ENCODE results near the gene LIMS4.
"Not testable (repeated sequence)": the region's sequence is repeated elsewhere in the genome, so short reads cannot be mapped to it uniquely, and the experiment has no call there.

LIMS4 gene

GRCh38 chr2:110423574-110423962, 49.0 kb downstream of the LIMS4 start:
- DNase-seq (ENCODE audit: low read depth in 1 of 2, low spot score in 1 of 2); H3K27me3 ChIP-seq (ENCODE audit: insufficient read depth, poor library complexity, severe bottlenecking); H3K27ac ChIP-seq (replicated peaks); H3K4me3 ChIP-seq (replicated peaks; ENCODE audit: insufficient read depth, low read length): not testable (repeated sequence)

DNA sequence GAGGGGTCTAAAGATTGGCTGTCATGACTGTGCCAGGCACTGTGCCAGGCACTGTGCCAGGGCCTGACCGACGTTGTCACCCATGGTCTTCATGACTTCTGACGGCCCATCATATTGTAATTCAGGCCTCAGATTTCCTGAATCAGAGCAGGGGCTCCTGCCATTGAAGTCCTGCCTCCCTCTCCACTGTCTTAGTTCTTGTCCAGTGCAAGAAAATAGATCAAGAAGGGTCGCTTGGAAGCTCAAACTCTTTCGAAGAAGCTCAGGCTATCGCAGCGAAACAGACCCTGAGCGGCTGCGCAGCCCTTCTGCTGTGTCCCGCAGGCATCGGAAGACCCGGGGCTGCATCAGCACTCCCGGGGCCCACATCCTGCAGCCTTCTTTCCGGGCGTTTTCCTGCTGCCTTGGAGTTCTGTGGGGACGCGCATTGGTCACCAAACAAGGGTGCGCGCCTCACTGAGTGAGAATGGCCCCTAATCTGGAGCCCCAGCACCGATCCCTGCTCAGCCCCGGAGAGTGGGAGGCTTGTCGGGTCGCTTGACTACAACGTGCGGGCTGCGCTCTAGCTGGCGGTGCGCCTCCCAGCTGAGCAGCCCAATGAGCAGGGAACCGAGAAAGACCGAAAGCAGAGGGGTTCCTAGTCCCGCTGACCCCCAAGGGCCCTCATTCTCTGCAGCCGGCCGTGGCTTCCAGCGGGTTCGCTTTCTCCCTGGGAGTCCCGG, 49.6 kb downstream of the LIMS4 start:
- H3K27me3 ChIP-seq (ENCODE audit: insufficient read depth, poor library complexity, severe bottlenecking); H3K4me3 ChIP-seq (replicated peaks; ENCODE audit: insufficient read depth, low read length); H3K27ac ChIP-seq (replicated peaks); DNase-seq (ENCODE audit: low read depth in 1 of 2, low spot score in 1 of 2): not testable (repeated sequence)

DNA sequence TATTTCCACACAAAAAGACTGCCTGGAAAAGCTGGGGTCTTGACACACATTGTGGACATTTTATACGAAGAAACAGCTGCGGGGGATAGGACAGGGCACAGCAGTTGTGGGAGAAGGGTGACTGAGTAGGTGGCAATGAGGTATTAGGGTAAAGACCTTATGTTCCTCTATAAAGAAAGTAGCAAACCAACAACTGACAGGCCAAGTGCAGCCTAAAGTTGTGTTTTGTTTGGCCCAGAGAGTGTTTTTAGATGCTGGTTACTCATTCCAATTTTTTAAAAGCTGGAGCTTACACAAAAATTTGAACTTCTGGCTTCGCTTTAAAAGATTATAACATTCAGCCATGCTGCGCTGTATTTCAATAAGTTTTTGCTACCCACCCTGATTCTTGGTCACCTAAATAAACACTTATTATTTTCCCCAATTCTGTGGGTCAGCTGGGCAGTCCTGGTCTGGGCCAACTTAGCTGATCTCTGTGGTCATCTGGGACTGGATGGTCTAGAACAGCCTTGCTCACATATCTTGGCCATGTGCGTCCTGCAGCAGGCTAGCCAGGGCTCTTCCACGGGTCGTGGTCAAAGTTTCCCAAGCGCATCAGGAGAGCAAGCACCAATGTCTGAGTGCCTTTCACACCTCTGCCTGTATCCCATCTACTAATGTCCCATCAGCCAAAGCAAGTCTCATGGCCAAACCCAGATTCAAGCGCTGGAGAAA, 51.8 kb downstream of the LIMS4 start:
- not testable (repeated sequence) for H3K4me3 ChIP-seq (replicated peaks; ENCODE audit: insufficient read depth, low read length); DNase-seq (ENCODE audit: low read depth in 1 of 2, low spot score in 1 of 2); H3K27me3 ChIP-seq (ENCODE audit: insufficient read depth, poor library complexity, severe bottlenecking); H3K27ac ChIP-seq (replicated peaks)

DNA sequence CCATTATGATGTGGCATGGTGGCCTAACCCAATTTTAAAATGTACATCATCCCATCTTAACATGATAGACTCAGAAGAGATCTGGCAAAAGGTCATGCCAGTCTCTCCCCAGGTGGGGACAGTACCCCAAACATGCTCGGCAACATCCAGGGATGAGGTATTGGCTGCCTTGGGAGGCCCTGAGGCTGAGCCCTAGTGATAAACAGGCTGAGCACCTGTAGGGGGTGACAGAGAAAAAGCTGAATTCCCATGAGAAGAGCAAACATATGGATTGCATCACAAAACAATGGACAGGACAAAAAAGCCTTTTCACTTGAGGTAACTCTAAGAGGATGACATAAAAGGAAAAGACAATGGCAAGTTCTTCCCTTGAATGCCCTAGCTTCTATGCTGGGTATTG, 65.5 kb downstream of the LIMS4 start:
- not testable (repeated sequence) for H3K4me3 ChIP-seq (replicated peaks; ENCODE audit: insufficient read depth, low read length); H3K27me3 ChIP-seq (ENCODE audit: insufficient read depth, poor library complexity, severe bottlenecking); H3K27ac ChIP-seq (replicated peaks); DNase-seq (ENCODE audit: low read depth in 1 of 2, low spot score in 1 of 2)

GRCh38 chr2:110404988-110405387, 67.6 kb downstream of the LIMS4 start:
- H3K4me3 ChIP-seq (replicated peaks; ENCODE audit: insufficient read depth, low read length); DNase-seq (ENCODE audit: low read depth in 1 of 2, low spot score in 1 of 2); H3K27me3 ChIP-seq (ENCODE audit: insufficient read depth, poor library complexity, severe bottlenecking); H3K27ac ChIP-seq (replicated peaks): not testable (repeated sequence)

DNA sequence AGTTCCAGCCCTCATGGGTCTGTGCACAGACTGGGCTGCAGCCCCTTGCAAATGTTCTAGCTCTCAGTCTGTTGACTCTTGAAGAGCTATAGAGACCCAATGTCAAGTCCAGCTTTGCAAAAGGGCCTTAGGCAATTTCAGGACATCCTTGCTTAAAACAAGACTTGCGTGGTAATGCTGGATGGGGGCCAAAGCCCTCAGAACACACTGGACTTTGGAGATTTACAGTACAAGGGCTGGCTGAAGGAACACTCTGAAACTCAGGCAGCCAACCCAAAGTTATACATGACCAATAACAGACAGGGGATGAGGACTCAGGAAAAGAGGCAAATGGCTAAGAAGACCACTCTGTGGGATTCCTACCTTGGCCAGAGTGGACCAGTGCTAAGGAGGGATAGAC, 68.4 kb downstream of the LIMS4 start:
- DNase-seq (ENCODE audit: low read depth in 1 of 2, low spot score in 1 of 2); H3K4me3 ChIP-seq (replicated peaks; ENCODE audit: insufficient read depth, low read length); H3K27me3 ChIP-seq (ENCODE audit: insufficient read depth, poor library complexity, severe bottlenecking); H3K27ac ChIP-seq (replicated peaks): not testable (repeated sequence)

DNA sequence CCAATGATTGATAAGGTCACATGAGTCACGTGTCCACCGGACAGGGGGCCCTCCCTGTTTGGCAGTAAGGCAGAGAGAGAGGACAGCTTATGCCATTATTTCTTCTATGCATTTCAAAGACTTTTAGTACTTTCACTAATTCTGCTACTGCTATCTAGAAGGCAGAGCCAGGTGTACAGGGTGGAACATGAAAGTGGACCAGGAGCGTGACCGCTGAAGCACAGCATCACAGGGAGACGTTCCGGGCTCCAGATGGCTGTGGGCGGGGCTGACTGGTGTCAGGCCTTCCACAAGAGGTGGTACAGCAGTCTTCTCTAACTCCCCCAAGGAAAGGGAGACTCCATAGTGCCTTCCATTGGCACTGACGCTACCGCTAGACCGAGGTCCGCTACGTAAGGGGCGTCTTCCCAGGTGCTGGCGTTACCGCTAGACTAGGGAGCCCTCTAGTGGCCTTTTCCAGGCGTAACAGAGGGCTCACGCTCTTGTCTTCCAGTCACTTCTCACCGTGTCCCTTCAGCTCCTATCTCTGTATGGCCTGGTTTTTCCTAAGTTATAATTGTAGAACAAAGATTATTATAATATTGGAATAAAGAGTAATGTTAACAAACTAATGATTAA, 71.5 kb downstream of the LIMS4 start:
- not testable (repeated sequence) for DNase-seq (ENCODE audit: low read depth in 1 of 2, low spot score in 1 of 2); H3K27ac ChIP-seq (replicated peaks); H3K27me3 ChIP-seq (ENCODE audit: insufficient read depth, poor library complexity, severe bottlenecking); H3K4me3 ChIP-seq (replicated peaks; ENCODE audit: insufficient read depth, low read length)

DNA sequence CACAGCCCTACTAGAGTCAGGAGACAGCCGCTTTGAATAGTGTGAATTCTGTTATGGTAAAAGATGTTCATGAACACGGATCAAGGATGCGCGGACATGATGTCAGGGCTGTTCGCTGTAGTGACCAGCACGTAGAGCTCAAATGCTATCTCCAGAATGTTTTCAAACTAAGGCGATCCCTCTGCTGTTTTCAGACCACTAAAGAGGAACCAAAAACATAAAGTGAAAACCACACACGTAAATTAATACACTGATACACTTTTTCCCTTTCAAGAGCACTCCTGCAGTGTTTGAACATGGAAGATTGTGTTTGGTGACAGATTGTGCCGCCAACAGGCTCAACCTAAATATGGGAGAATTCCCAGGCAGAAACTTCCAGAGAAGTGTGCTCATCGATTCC, 73.2 kb downstream of the LIMS4 start:
- H3K27me3 ChIP-seq (ENCODE audit: insufficient read depth, poor library complexity, severe bottlenecking), result not testable (repeated sequence)

DNA sequence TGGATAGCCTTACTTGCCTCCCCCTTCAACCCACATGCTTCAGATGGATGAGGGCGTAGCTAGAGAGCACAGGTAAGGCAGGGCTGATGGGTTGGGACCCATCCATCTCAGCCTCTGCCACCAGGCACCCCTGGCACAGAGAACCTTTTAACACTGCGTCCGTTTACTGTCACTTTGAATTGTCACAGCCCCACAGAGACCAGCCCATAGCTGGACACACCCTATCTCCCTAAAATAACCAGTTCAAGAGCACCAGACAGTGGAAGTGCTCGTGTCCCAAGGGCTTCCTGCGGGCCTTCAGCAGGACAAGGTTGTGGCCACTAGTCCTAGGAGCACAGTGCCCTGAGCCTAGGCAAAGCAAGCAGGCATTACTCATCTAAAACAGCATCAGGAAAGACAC, 76.6 kb downstream of the LIMS4 start:
- not testable (repeated sequence) for H3K27me3 ChIP-seq (ENCODE audit: insufficient read depth, poor library complexity, severe bottlenecking); DNase-seq (ENCODE audit: low read depth in 1 of 2, low spot score in 1 of 2); H3K4me3 ChIP-seq (replicated peaks; ENCODE audit: insufficient read depth, low read length); H3K27ac ChIP-seq (replicated peaks)

More for the DNA sequence above, 73.2 kb downstream of the LIMS4 start:
- H3K4me3 ChIP-seq (replicated peaks; ENCODE audit: insufficient read depth, low read length); H3K27ac ChIP-seq (replicated peaks); DNase-seq (ENCODE audit: low read depth in 1 of 2, low spot score in 1 of 2): not testable (repeated sequence)

Data from HL-60 (cell line).